GM12891 (cell line): ENCODE data around the gene RTP5.
A peak's percentile ranks its signal among the peaks of the same experiment; 100 is the strongest.

ENCODE experiments used
- POLR2A ChIP-seq: IDR thresholded peaks from 2 replicates; pipeline ENCODE4 v1.6.1; 2011; ENCODE audit warnings: low read depth, low read length, control low read depth
- POLR2AphosphoS5 ChIP-seq: IDR thresholded peaks from 2 replicates; pipeline ENCODE4 v1.6.1; 2011; ENCODE audit warnings: low read depth, low read length, control low read depth
- SPI1 ChIP-seq: IDR thresholded peaks from 2 replicates; pipeline ENCODE4 v1.6.1; 2011; ENCODE audit warnings: low read depth, low read length, control low read depth
- TAF1 ChIP-seq: IDR thresholded peaks from 2 replicates; pipeline ENCODE4 v1.6.1; 2011; ENCODE audit warnings: low read depth, low read length, control low read depth

DNA sequence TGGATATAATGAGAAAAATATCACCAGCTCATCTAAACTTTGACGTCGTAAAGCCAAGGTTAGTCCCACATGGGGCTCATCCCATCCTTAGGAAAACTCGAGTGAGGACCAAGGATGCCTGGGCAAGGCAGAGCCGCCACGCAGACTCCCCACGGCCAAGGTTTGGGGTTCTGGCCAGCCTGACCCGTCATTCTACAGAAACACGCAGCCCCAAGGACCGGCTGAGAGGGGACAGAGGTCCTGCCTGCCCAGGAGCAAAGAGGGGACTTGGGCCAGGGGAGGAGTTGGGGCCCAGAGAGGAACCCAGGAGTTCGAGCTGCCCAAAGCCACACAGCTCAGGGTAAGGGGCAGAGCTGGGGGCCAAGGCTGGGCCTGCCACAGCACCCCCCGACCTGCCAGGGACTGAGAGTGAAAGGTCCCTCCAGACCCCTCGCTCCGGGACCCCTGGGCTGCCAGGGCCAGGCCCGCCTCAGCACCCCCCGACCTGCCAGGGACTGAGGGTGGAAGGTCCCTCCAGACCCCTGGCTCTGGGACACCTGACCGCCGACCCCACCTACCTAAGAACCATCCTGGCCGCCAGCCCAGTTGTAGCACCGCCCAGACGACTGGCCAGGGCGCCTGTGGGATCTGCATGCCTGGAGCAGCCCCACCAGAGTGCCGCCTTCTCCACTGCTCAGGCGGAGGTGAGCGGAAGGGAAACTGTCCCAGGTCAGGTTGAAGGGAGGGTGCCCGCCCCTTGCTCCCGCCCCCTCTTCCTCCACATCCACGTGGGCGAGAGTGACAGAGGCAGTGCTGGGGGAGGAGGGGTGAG lies 11.1 kb upstream of the RTP5 start, which contains the start of gene PDCD1:
- TF ChIP-seq POLR2AphosphoS5 (peak; percentile 91), POLR2A (peak; percentile 95), SPI1 (peak; percentile 62), TAF1 (peak; percentile 78)
